HG03439 (cell line): ENCODE measurements around the gene PCK2.

Experiments
- ATAC-seq: cut with Tn5 transposase; IDR thresholded peaks from one replicate; pipeline ENCODE4 v1.9.1; 2021; ENCODE audit warnings: mild to moderate bottlenecking, moderate library complexity; ENCODE audit not compliant: unreplicated experiment

The PCK2 gene

GRCh38 chr14:24060984-24061913 lies 32.9 kb upstream of the PCK2 start:
- no peak for ATAC-seq

DNA sequence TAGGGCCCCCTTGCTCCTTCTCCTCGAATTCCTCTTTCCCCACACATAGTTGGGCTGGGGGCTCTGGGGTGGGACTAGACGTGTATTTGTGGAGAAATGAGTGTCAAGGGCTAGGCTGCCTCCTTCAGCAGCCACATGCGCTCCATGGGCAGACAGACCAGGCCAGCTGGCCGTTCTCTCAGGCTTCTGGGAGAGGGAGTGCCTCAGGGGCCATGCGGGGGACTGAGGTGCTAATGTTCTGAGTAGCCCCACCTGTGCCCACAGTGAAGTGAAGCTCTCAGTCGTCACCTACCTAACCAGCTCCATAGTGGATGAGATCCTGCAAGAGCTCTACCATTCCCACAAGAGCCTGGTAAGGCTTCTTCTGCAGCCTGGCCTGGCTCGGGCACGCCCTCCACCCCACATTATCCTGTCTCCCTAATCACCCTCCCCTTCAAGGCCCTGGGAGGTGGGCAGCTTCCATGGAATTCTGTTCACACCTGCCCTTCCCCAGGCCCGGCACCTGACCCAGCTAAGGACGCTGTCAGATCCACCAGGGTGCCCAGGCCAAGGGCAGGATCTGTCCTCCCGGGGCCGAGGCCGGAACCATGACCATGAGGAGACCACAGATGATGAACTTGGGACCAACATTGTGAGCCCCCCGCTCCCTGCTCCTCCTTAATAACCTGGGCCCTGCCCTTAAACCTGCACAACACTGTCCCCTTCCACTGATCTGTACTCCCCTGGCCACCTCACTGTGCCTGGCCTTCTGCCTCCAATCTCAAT lies 31.7 kb upstream of the PCK2 start:
- ATAC-seq: no peak

DNA sequence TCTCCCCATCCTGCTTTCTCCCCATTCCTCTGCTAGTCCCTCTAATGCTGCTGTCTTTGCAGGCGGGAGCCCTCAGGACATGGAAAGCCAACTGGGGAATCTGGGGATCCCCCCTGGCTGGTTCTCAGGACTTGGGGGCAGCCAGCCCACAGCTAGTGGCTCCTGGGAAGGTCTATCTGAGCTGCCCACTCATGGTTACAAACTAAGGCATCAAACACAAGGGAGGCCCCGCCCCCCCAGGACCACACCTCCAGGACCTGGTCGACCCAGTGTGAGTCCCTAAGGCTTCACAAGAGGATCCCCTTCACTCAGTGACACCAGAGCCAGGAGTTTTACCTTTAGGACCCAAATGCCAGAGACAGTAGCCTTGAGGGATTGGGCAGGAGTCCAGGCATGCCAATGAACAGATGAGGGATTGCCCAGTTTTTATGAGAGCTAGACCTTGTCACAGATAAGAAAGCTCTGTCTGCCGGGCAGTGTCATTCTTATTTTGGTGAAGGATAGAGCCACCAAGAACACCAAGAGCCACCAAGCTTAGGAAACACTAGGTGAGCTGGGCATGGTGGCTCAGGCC lies 30.8 kb upstream of the PCK2 start:
- ATAC-seq: no peak

- ATAC-seq: no peak
Observed at GRCh38 chr14:24064091-24064795, 29.9 kb upstream of the PCK2 start.

GRCh38 chr14:24064856-24065255 lies 29.3 kb upstream of the PCK2 start:
- no peak for ATAC-seq

DNA sequence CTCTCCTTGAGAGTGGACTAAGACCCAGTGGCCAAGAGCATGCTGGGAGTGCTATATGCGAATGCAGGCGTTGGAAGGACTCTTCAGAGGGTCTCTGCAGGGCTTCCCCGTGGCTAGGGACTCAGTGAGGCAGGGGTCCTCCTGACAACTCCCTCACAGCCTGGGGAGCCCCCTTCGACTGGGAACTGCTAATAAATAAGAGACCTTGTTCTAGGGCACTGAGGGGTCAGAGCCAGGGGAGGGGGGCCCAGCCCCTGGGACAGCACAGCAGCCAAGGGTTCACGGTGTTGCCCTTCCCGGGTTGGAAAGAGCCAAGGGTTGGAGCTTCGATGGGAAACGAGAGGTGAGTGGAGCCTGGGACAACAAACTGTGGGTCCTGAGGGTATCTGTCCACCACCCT lies 28.7 kb upstream of the PCK2 start:
- no peak for ATAC-seq

- ATAC-seq: no peak
Observed at GRCh38 chr14:24066496-24067132, 27.5 kb upstream of the PCK2 start.

DNA sequence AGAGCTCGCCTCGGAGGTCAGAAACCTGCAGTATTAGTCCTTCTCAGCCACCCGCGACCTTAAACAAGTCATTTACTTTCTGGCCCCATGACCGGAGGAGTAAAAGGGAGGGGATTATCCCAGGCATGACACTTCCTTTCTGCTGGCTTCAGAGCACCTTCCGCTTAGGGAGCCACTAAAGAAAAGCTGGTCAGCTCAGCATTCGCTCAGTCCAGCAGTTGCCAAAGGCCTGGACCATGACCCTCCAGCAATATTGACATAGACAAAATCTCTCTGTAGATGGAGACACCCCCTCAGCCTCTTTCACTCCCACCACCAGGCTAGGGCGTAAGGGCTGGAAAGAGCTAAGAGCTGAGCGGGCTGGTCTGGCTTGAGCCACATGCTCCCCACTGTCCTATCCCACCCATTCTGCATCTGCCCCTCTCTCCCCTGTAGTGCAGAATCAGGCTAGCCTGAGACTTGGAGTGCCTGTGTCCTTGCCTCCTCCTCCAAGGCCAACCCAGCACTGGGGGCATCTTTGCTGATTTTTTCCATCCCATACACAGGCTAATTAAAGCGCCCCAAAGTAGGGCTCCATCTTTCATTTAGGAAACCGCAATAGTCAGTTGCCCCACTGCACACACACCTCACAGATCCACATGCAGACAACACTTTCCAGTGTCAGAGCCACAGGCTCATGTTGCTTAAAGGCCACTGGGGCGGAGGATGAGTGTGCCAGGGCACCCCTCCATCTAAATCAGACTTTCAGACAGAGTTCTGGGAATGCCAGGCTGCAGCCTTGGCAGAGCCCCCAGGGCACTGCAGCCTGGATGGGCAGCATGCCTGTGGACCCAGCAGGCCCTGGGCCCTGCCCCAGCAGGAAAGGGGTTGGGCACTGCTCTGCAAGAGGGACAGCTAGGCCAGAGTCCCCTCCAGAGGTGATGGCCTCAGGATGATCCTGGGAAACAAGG lies 26.7 kb upstream of the PCK2 start:
- ATAC-seq: no peak

DNA sequence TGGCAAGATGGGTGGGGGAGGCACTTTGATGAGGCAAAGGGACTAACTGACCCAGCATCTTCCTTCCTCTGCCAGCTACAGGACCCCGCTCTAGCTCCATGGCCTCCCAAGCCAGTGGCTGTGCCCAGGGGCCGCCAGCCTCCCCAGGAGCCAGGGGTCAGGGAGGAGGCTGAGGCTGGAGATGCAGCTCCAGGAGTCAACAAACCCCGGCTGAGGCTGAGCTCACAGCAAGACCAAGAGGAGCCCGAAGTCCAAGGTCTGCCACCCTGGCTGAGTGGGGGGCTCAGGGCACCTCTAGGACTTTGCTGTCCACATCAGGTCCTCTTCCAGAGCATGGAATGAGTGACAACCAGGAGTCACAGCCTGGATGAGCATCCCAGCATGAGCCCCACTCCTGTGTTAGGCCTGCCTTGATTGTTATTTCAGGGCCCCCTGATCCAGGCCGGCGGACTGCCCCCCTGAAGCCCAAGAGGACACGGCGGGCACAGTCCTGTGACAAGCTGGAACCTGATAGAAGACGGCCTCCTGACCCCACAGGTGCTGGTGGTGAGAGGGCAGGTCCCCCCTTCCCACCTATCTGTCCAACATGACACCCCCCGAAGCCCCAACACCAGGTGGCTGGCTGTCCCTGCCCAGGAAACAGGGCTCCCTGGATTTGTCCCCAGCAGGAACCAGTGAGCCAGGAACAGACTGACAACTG lies 25.2 kb upstream of the PCK2 start:
- ATAC-seq: no peak

GRCh38 chr14:24069411-24069735 lies 24.7 kb upstream of the PCK2 start:
- no peak for ATAC-seq

- no peak for ATAC-seq
Observed at GRCh38 chr14:24070285-24071143, 23.6 kb upstream of the PCK2 start.

DNA sequence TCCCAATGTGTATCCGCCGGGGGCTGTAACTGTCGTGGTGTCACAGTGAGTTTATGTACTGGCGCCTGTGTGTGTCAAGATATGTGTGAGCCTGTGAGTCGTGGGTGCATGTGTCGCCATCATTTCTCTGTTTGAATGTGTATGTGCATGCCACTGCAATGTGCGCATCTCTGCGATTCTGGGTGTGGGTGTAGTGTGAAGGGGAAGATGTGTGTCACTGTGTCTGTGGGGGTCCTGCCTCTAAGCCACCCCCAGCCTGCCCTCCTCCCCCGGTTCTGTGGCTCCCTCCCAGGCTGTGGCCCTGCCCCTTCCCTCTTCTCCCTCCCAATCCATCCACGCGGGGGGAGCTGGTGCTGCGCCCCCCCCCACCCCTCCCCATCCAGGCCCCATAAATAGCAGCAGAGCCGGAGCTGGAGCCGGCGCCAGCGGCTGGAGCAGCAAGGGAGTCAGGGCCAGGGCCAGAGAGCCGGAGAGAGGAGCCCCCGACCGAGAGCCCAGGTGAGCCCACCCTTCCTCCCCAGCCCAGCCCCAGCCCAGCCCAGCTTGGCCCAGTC lies 22.9 kb upstream of the PCK2 start, which contains the start of gene CPNE6:
TSS of gene CPNE6 (plus strand) at position 419 of the 554 bp plus-strand sequence. CDS start 1,375 bp downstream, outside the sequence.
- ATAC-seq: no peak

GRCh38 chr14:24071836-24072430 lies 22.2 kb upstream of the PCK2 start:
- no peak for ATAC-seq

GRCh38 chr14:24072436-24072835 lies 21.7 kb upstream of the PCK2 start:
- ATAC-seq: no peak

DNA sequence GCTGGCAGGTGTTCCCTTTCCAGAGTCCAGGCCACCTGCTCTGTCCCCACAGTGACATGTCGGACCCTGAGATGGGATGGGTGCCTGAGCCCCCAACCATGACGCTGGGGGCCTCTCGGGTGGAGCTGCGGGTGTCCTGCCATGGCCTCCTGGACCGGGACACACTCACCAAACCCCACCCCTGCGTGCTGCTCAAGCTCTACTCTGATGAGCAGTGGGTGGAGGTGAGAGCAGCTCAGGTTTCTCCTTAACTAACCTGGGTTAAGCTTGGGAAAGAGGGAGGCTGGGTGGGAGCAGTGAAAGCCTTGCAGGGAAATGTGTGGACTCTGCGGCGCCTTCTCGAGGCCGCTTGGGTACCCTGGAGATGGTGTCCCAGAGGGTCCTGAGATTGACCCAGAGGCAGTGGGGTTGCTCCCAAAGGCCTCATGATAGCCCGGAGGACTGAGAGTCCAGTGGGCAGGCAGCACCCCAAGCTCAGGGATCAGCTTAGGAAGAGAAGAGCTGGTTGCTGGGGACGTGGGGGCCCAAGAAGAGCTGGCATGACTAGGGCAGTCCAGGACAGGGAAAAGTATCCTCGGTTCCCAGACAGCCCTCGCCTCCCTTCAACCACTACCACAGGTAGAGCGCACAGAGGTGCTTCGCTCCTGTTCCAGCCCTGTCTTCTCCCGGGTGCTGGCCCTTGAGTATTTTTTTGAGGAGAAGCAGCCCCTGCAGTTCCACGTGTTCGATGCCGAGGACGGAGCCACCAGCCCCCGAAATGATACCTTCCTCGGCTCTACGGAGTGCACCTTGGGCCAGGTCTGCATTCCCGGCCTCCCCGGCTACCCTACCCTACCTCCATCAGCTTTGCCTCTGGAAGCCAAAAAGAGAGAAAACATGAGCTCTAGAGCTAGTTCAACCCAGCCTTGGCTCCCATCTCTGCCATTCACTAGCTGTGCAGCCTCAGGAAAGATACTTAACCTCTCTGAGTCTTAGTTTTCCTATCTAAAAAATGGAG lies 20.9 kb upstream of the PCK2 start:
- ATAC-seq: no peak
